GM06990 (cell line): ENCODE data around the gene OR51B5.

Experiments used
- DNase-seq: peaks from one replicate; pipeline ENCODE4 v3.0.0-alpha.2; 2011; ENCODE audit not compliant: insufficient read length; ENCODE audit errors: extremely low read depth
- H3K27me3 ChIP-seq: replicated peaks from 2 replicates; pipeline ENCODE4 v1.6.0; 2011; ENCODE audit warnings: low read length; ENCODE audit not compliant: control insufficient read depth, insufficient read depth
- H3K36me3 ChIP-seq: 2 replicates; pipeline ENCODE4 v1.5.1; 2011; ENCODE audit warnings: low read length; ENCODE audit not compliant: control insufficient read depth, insufficient read depth
- H3K4me3 ChIP-seq: replicated peaks from 2 replicates; pipeline ENCODE4 v1.5.1; 2011; ENCODE audit warnings: low read depth, mild to moderate bottlenecking, control low read depth, low read length
- TF ChIP-seq, protein P1 (sequence below): IDR thresholded peaks from 2 replicates; pipeline ENCODE4 v1.5.1; 2011; ENCODE audit warnings: low read length, control low read depth, mild to moderate bottlenecking, inconsistent platforms; ENCODE audit not compliant: insufficient read depth, poor library complexity, severe bottlenecking

The OR51B5 gene

GRCh38 chr11:5343474-5344335 is at the start of gene OR51B5:
OR51B5 (minus strand) TSS chr11:5343524; CDS start chr11:5343524, 0 bp downstream.
- no peak for DNase-seq
- TF ChIP-seq, protein P1, sequence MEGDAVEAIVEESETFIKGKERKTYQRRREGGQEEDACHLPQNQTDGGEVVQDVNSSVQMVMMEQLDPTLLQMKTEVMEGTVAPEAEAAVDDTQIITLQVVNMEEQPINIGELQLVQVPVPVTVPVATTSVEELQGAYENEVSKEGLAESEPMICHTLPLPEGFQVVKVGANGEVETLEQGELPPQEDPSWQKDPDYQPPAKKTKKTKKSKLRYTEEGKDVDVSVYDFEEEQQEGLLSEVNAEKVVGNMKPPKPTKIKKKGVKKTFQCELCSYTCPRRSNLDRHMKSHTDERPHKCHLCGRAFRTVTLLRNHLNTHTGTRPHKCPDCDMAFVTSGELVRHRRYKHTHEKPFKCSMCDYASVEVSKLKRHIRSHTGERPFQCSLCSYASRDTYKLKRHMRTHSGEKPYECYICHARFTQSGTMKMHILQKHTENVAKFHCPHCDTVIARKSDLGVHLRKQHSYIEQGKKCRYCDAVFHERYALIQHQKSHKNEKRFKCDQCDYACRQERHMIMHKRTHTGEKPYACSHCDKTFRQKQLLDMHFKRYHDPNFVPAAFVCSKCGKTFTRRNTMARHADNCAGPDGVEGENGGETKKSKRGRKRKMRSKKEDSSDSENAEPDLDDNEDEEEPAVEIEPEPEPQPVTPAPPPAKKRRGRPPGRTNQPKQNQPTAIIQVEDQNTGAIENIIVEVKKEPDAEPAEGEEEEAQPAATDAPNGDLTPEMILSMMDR = no peak
- no peak within 1 kb of the TSS for H3K4me3 ChIP-seq

GRCh38 chr11:5390210-5390609 is 46.9 kb upstream of the OR51B5 start:
- Histone ChIP-seq H3K4me3 (no peak overlapping the region), H3K27me3 (no peaks in the 10 kb centered on the region), H3K36me3 (no peaks in the 10 kb centered on the region)
- TF ChIP-seq, protein P1 = peak; percentile 31
- DNase-seq = no peak

More at GRCh38 chr11:5343474-5344335, at the start of gene OR51B5:
- Histone ChIP-seq H3K36me3 (no peaks in the 10 kb centered on the region), H3K27me3 (no peaks in the 10 kb centered on the region; the same call in 1 of the 2 replicates)

- Histone ChIP-seq H3K27me3 (no peaks in the 10 kb centered on the region), H3K4me3 (no peak overlapping the region), H3K36me3 (no peaks in the 10 kb centered on the region)
- no peak for DNase-seq
- TF ChIP-seq, protein P1 = no peak
Measured at GRCh38 chr11:5384335-5384734, 41.0 kb upstream of the OR51B5 start.

DNA sequence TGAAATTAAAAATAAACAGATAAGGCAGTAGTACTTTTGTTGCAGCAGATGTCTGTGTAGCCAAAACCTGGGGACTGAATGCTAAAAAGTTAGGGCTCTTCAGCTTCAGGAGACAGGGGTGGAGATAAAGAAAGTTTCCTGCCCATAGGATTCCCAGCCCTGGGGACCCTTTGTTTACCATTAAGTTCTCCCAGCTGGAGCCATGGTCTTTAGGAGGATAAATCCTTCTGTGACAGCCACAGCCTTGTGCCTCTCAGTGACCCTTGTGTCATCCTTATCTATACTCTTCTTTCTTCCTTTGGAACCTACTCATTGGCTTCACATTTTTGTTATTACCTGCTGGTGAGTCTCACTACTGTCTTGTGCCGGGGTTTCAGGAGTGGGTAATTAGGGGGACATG is 40.3 kb upstream of the OR51B5 start, which contains the start of gene OR51M1:
TSS of gene OR51M1 (plus strand) at position 237 of the 400 bp plus-strand sequence. CDS start 5,587 bp downstream, outside the sequence.
- no peak within 1 kb of the TSS for H3K4me3 ChIP-seq
- TF ChIP-seq, protein P1 = no peak
- no peak for DNase-seq
- no peaks in the 10 kb centered on the region for H3K36me3 ChIP-seq
- H3K27me3 ChIP-seq = no peaks in the 10 kb centered on the region

DNA sequence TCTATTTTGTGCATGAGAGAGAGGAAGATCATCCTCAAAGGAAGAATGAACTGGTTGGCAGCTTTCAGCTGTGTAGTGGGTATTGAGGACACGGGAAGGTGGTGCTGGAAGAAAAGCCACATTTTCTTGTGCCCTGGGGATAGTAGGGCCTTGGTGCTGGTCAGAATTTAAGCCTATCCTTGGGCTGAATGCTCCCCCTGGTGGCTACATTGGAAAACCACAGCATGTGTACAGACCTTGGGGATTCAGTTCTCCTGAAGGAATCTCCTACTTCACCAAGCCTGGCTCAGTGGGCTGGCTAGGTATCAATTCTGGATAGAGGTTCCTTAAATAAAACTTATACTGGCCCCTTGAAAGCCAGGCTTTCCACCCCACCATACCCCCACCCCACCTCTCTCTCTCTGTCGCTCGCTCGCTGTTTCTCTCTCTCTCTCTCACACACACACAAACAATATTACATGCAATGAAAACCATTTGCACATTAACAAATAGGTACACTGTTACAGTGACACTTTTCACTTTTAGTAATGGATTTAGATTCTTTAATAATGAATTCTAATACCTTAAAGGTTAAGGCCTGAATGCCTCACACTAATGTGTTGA is 37.5 kb upstream of the OR51B5 start:
- Histone ChIP-seq H3K27me3 (no peaks in the 10 kb centered on the region), H3K4me3 (no peak overlapping the region)
- DNase-seq = no peak

More for the DNA sequence above, 37.5 kb upstream of the OR51B5 start:
- TF ChIP-seq, protein P1 = peak; percentile 78
- no peaks in the 10 kb centered on the region for H3K36me3 ChIP-seq
